HG02981 (cell line): Measurements from ENCODE around the gene MLX.
"Not testable (repeated sequence)": the region's sequence is repeated elsewhere in the genome, so short reads cannot be mapped to it uniquely, and the experiment has no call there.

Source experiments
- ATAC-seq: cut with Tn5 transposase; IDR thresholded peaks from one replicate; pipeline ENCODE4 v1.9.1; 2021; ENCODE audit warnings: mild to moderate bottlenecking, moderate library complexity; ENCODE audit not compliant: unreplicated experiment

MLX gene

GRCh38 chr17:42617956-42618431, 51.1 kb downstream of the MLX start:
- peak; percentile 17 for ATAC-seq

- peak; percentile 69 for ATAC-seq
These were observed 51.7 kb downstream of the MLX start for GRCh38 chr17:42618442-42619150.

GRCh38 chr17:42621987-42622386, 55.1 kb downstream of the MLX start:
- ATAC-seq: not testable (repeated sequence)
